Measurements from ENCODE around the gene DRGX.

The DRGX gene

GRCh38 chr10:49431426-49431825, 35.5 kb upstream of the DRGX start:
- TF ChIP-seq CTCF (conservative IDR thresholded peaks at IDR 0.05; ENCODE audit: low read depth, low read length) = no peak
- no peak overlapping the region for H3K4me3 ChIP-seq (ENCODE audit: low read length)
- DNase-seq (ENCODE audit: low read depth) = no peak

- H3K4me3 ChIP-seq (ENCODE audit: low read length) = no peak overlapping the region
- TF ChIP-seq CTCF (conservative IDR thresholded peaks at IDR 0.05; ENCODE audit: low read depth, low read length) = no peak
- DNase-seq (ENCODE audit: low read depth) = no peak
Measured at GRCh38 chr10:49429458-49429857, 33.6 kb upstream of the DRGX start.

GRCh38 chr10:49426490-49427360, 30.8 kb upstream of the DRGX start:
- no peak for DNase-seq (ENCODE audit: low read depth)
- H3K4me3 ChIP-seq (ENCODE audit: low read length) = no peak overlapping the region
- no peak for TF ChIP-seq CTCF (conservative IDR thresholded peaks at IDR 0.05; ENCODE audit: low read depth, low read length)

GRCh38 chr10:49419005-49419404, 23.1 kb upstream of the DRGX start:
- no peak for DNase-seq (ENCODE audit: low read depth)
- no peak overlapping the region for H3K4me3 ChIP-seq (ENCODE audit: low read length)
- TF ChIP-seq CTCF (conservative IDR thresholded peaks at IDR 0.05; ENCODE audit: low read depth, low read length) = no peak

GRCh38 chr10:49418328-49418727, 22.4 kb upstream of the DRGX start:
- TF ChIP-seq CTCF (conservative IDR thresholded peaks at IDR 0.05; ENCODE audit: low read depth, low read length) = no peak
- no peak for DNase-seq (ENCODE audit: low read depth)
- H3K4me3 ChIP-seq (ENCODE audit: low read length) = no peak overlapping the region

- no peak for DNase-seq (ENCODE audit: low read depth)
- H3K4me3 ChIP-seq (ENCODE audit: low read length) = no peak overlapping the region
- no peak for TF ChIP-seq CTCF (conservative IDR thresholded peaks at IDR 0.05; ENCODE audit: low read depth, low read length)
Measured at GRCh38 chr10:49418053-49418326, 22.1 kb upstream of the DRGX start.

- DNase-seq (ENCODE audit: low read depth) = no peak
- H3K4me3 ChIP-seq (ENCODE audit: low read length) = no peak overlapping the region
- no peak for TF ChIP-seq CTCF (conservative IDR thresholded peaks at IDR 0.05; ENCODE audit: low read depth, low read length)
Measured at GRCh38 chr10:49417311-49418052, 21.6 kb upstream of the DRGX start.
